H9 (cell line): ENCODE measurements around the gene ZNF433. TPM values are rescaled to one million over a fixed set of nuclear protein-coding genes. Genes with fewer than 3 reads are reported as not detected.

Experiments used
- DNase-seq: peaks from one replicate; pipeline ENCODE4 v3.0.0-alpha.2; 2017
- H2AFZ ChIP-seq: one replicate; pipeline ENCODE4 v1.6.1; 2013; ENCODE audit warnings: mild to moderate bottlenecking, low read length, control low read depth, moderate library complexity
- H2AK5ac ChIP-seq: 2 replicates; pipeline ENCODE4 v1.6.1; 2013; ENCODE audit warnings: low read length, control low read depth, mixed read lengths; ENCODE audit not compliant: insufficient read length
- H2BK120ac ChIP-seq: one replicate; pipeline ENCODE4 v1.6.1; 2013; ENCODE audit warnings: low read depth, mild to moderate bottlenecking, low read length, control low read depth, inconsistent platforms; ENCODE audit not compliant: poor library complexity, severe bottlenecking
- H2BK12ac ChIP-seq: 2 replicates; pipeline ENCODE4 v1.6.1; 2013; ENCODE audit warnings: low read length, control low read depth, mixed read lengths, low read depth; ENCODE audit not compliant: insufficient read length
- H2BK15ac ChIP-seq: 2 replicates; pipeline ENCODE4 v1.6.1; 2013; ENCODE audit warnings: low read depth, low read length, control low read depth
- H2BK20ac ChIP-seq: one replicate; pipeline ENCODE4 v1.6.1; 2013; ENCODE audit warnings: low read depth, mild to moderate bottlenecking, low read length, control low read depth, inconsistent platforms; ENCODE audit not compliant: poor library complexity, severe bottlenecking
- H2BK5ac ChIP-seq: 2 replicates; pipeline ENCODE4 v1.6.1; 2013; ENCODE audit warnings: low read length, control low read depth, mixed read lengths; ENCODE audit not compliant: insufficient read length
- H3K14ac ChIP-seq: 2 replicates; pipeline ENCODE4 v1.6.1; 2013; ENCODE audit warnings: low read length, control low read depth; ENCODE audit not compliant: insufficient read depth
- H3K18ac ChIP-seq: 2 replicates; pipeline ENCODE4 v1.6.1; 2013; ENCODE audit warnings: low read depth, mild to moderate bottlenecking, mixed read lengths, low read length, control low read depth; ENCODE audit not compliant: insufficient read length
- H3K23ac ChIP-seq: 2 replicates; pipeline ENCODE4 v1.6.1; 2013; ENCODE audit warnings: low read length, control low read depth, mixed read lengths, low read depth; ENCODE audit not compliant: insufficient read length
- H3K23me2 ChIP-seq: 2 replicates; pipeline ENCODE4 v1.6.1; 2013; ENCODE audit warnings: low read depth, mild to moderate bottlenecking, mixed read lengths, low read length, control low read depth; ENCODE audit not compliant: insufficient read length, poor library complexity, severe bottlenecking
- H3K27ac ChIP-seq: 2 replicates; pipeline ENCODE4 v1.5.1; 2013; ENCODE audit warnings: low read length, control low read depth, mixed read lengths, low read depth; ENCODE audit not compliant: insufficient read length
- H3K27me3 ChIP-seq: 2 replicates; pipeline ENCODE4 v1.6.1; 2013; ENCODE audit warnings: low read length, control low read depth, inconsistent platforms; ENCODE audit not compliant: insufficient read depth
- H3K4ac ChIP-seq: 2 replicates; pipeline ENCODE4 v1.6.1; 2013; ENCODE audit warnings: low read depth, mild to moderate bottlenecking, control low read depth, inconsistent platforms, low read length, moderate library complexity
- H3K4me1 ChIP-seq: 2 replicates; pipeline ENCODE4 v1.6.1; 2013; ENCODE audit warnings: low read length, control low read depth, inconsistent platforms; ENCODE audit not compliant: insufficient read depth
- H3K4me2 ChIP-seq: 2 replicates; pipeline ENCODE4 v1.6.1; 2013; ENCODE audit warnings: low read length, control low read depth, mixed read lengths; ENCODE audit not compliant: insufficient read length, insufficient read depth
- H3K56ac ChIP-seq: 2 replicates; pipeline ENCODE4 v1.6.1; 2013; ENCODE audit warnings: low read depth, mild to moderate bottlenecking, mixed read lengths, low read length, control low read depth; ENCODE audit not compliant: insufficient read length
- H3K79me1 ChIP-seq: 2 replicates; pipeline ENCODE4 v1.6.1; 2013; ENCODE audit warnings: low read depth, mild to moderate bottlenecking, moderate library complexity, low read length, control low read depth, inconsistent platforms; ENCODE audit not compliant: insufficient read depth, poor library complexity, severe bottlenecking
- H3K79me2 ChIP-seq: 2 replicates; pipeline ENCODE4 v1.6.1; 2013; ENCODE audit warnings: low read length, control low read depth, inconsistent platforms; ENCODE audit not compliant: insufficient read depth
- H3K9ac ChIP-seq: 2 replicates; pipeline ENCODE4 v1.6.1; 2013; ENCODE audit warnings: low read length, control low read depth, mixed read lengths; ENCODE audit not compliant: insufficient read length; ENCODE audit errors: extremely low read depth
- H3K9me3 ChIP-seq: one replicate; pipeline ENCODE4 v1.6.1; 2013; ENCODE audit warnings: low read depth, low read length, inconsistent platforms; ENCODE audit not compliant: control insufficient read depth
- H3T11ph ChIP-seq: one replicate; pipeline ENCODE4 v1.6.1; 2013; ENCODE audit warnings: mild to moderate bottlenecking, low read length, control low read depth, inconsistent platforms
- H4K20me1 ChIP-seq: one replicate; pipeline ENCODE4 v1.6.1; 2013; ENCODE audit not compliant: control insufficient read depth, insufficient read length, insufficient read depth
- H4K5ac ChIP-seq: 2 replicates; pipeline ENCODE4 v1.6.1; 2013; ENCODE audit warnings: low read depth, mild to moderate bottlenecking, mixed read lengths, low read length, control low read depth; ENCODE audit not compliant: insufficient read length
- H4K8ac ChIP-seq: replicated peaks from 2 replicates; pipeline ENCODE4 v1.6.1; 2013; ENCODE audit warnings: low read length, control low read depth, mixed read lengths, low read depth; ENCODE audit not compliant: insufficient read length
- H4K91ac ChIP-seq: 2 replicates; pipeline ENCODE4 v1.6.1; 2013; ENCODE audit warnings: low read depth, mild to moderate bottlenecking, moderate library complexity, mixed read lengths, low read length, control low read depth; ENCODE audit not compliant: insufficient read length
- H3K27ac Mint-ChIP-seq, 3 experiments: 2 replicates in 2 of 3; 3 replicates in 1 of 3; pipeline ENCODE4 v1.8.0; 2020 to 2021; ENCODE audit warnings: mixed read lengths in 3 of 3, mild to moderate bottlenecking in 1 of 3, moderate library complexity in 1 of 3
- H3K27me3 Mint-ChIP-seq: 2 replicates; pipeline ENCODE4 v1.8.0; 2021; ENCODE audit warnings: low read depth, mild to moderate bottlenecking, moderate library complexity, mixed read lengths
- H3K36me3 Mint-ChIP-seq, 3 experiments: 2 replicates in 2 of 3; 3 replicates in 1 of 3; pipeline ENCODE4 v1.8.0; 2020 to 2021; ENCODE audit warnings: low read depth in 3 of 3, mixed read lengths in 3 of 3; ENCODE audit not compliant: insufficient read depth in 1 of 3
- H3K4me1 Mint-ChIP-seq, 2 experiments: 2 replicates each; pipeline ENCODE4 v1.8.0; 2020; ENCODE audit warnings: mixed read lengths in 2 of 2
- H3K4me3 Mint-ChIP-seq, 2 experiments: 2 replicates in 1 of 2; 3 replicates in 1 of 2; pipeline ENCODE4 v1.8.0; 2020 to 2021; ENCODE audit warnings: mild to moderate bottlenecking in 2 of 2, mixed read lengths in 2 of 2, moderate library complexity in 1 of 2
- H3K9me3 Mint-ChIP-seq, 2 experiments: 2 replicates in 1 of 2; 3 replicates in 1 of 2; pipeline ENCODE4 v1.8.0; 2020; ENCODE audit warnings: mild to moderate bottlenecking in 2 of 2, mixed read lengths in 2 of 2, moderate library complexity in 1 of 2
- CTCF ChIP-seq: fragments of 200-600 bp; sonication (generic); conservative IDR thresholded peaks from 3 replicates; pipeline ENCODE4 v1.8.0; 2021; ENCODE audit warnings: antibody characterized with exemption, mild to moderate bottlenecking
- WGBS: extraction: QIAGEN DNeasy Blood & Tissue Kit; methylation state at CpG from one replicate; pipeline ENCODE4 v1.1.7; 2013; ENCODE audit warnings: missing lambda C conversion rate, low lambda C conversion rate, mixed read lengths; ENCODE audit not compliant: insufficient read length; ENCODE audit errors: extremely low coverage; 5-methylcytosine and 5-hydroxymethylcytosine counted together
- total RNA-seq: library from RNA; stranded (reverse); gene quantifications from 2 replicates; pipeline ENCODE4 v1.2.1, GENCODE V29; 2021

ZNF433 gene
- total RNA-seq, 1 experiment from 2014 or later: 1.9 TPM

GRCh38 chr19:11973019-11973810 lies 62.3 kb downstream of the ZNF433 start:
- H3K23me2 ChIP-seq: no peaks in the 10 kb centered on the region
- H2AK5ac ChIP-seq: no peak overlapping the region
- Mint-ChIP-seq H3K27me3 (peaks cover 4% of the 10 kb centered on the region), H3K4me3 (no peak overlapping the region), H3K27ac (no peak overlapping the region), H3K9me3 (peaks cover 42 to 66% of the 10 kb centered on the region in 2 experiments), H3K36me3 (peaks cover 27 to 51% (median 45%) of the 10 kb centered on the region in 3 experiments), H3K4me1 (no peaks in the 10 kb centered on the region)
- H2BK12ac ChIP-seq: no peak overlapping the region
- WGBS: no CpG with 5 or more reads among the region's 5 CpGs
- no peak overlapping the region for H4K5ac ChIP-seq
- H3K27me3 ChIP-seq: no peaks in the 10 kb centered on the region
- no peak overlapping the region for H2BK120ac ChIP-seq
- no peak overlapping the region for H4K8ac ChIP-seq
- H3K79me2 ChIP-seq: no peaks in the 10 kb centered on the region
- no peak overlapping the region for H3K23ac ChIP-seq
- no peak overlapping the region for H4K91ac ChIP-seq
- H3K9me3 ChIP-seq: peaks cover 16% of the 10 kb centered on the region
- no peak overlapping the region for H3K18ac ChIP-seq
- H4K20me1 ChIP-seq: no peaks in the 10 kb centered on the region
- no peak overlapping the region for H2BK20ac ChIP-seq
- no peak overlapping the region for H3T11ph ChIP-seq
- no peak overlapping the region for H3K56ac ChIP-seq
- TF ChIP-seq CTCF: no peak
- H3K14ac ChIP-seq: no peak overlapping the region
- H3K4me1 ChIP-seq: no peaks in the 10 kb centered on the region
- H3K4me2 ChIP-seq: no peak overlapping the region
- no peak overlapping the region for H2BK5ac ChIP-seq
- H3K9ac ChIP-seq: no peak overlapping the region
- H2BK15ac ChIP-seq: no peak overlapping the region
- no peaks in the 10 kb centered on the region for H3K79me1 ChIP-seq
- H3K4ac ChIP-seq: no peak overlapping the region
- H3K27ac ChIP-seq: no peak overlapping the region
- no peak for DNase-seq
- H2AFZ ChIP-seq: no peak overlapping the region
